Activated CD4-positive, CD25-positive, alpha-beta regulatory T cell treated with anti-CD3 and anti-CD28 coated beads, Interleukin-2, amount 50 U/mL, for 72 hours (primary cell): Measurements from ENCODE around the gene OXTR.

ENCODE experiments used
- DNase-seq: peaks from one replicate; pipeline ENCODE4 v3.0.0; 2021

The OXTR gene

GRCh38 chr3:8709801-8710507 lies 59.5 kb downstream of the OXTR start:
- DNase-seq, result no peak

GRCh38 chr3:8709287-8709686 lies 60.1 kb downstream of the OXTR start:
- no peak for DNase-seq

GRCh38 chr3:8705575-8705974 lies 63.8 kb downstream of the OXTR start:
- no peak for DNase-seq

GRCh38 chr3:8702560-8702959 lies 66.9 kb downstream of the OXTR start:
- no peak for DNase-seq
